Parathyroid adenoma (tissue), 2 donors: ENCODE data around the gene OR6X1.

ENCODE experiments used
- H2AFZ ChIP-seq: fragments of 300-600 bp; sonication (generic); one replicate; pipeline ENCODE4 v1.7.0; 2017; ENCODE audit warnings: antibody characterized with exemption, mild to moderate bottlenecking
- H3K27ac ChIP-seq: fragments of 300-600 bp; sonication (generic); one replicate; pipeline ENCODE4 v1.7.0; 2017
- H3K27me3 ChIP-seq: fragments of 300-600 bp; sonication (generic); one replicate; pipeline ENCODE4 v1.7.0; 2017; ENCODE audit warnings: low read length; ENCODE audit not compliant: control insufficient read depth, insufficient read depth
- H3K36me3 ChIP-seq: fragments of 300-600 bp; sonication (generic); one replicate; pipeline ENCODE4 v1.7.0; 2017; ENCODE audit warnings: low read length; ENCODE audit not compliant: control insufficient read depth, insufficient read depth
- H3K4me1 ChIP-seq: fragments of 300-600 bp; sonication (generic); one replicate; pipeline ENCODE4 v1.7.0; 2017; ENCODE audit warnings: control low read depth
- H3K4me2 ChIP-seq: fragments of 300-600 bp; sonication (generic); one replicate; pipeline ENCODE4 v1.7.0; 2017; ENCODE audit warnings: low read length
- H3K4me3 ChIP-seq: fragments of 300-600 bp; sonication (generic); one replicate; pipeline ENCODE4 v1.7.0; 2017; ENCODE audit warnings: low read depth, low read length
- H3K79me2 ChIP-seq: fragments of 300-600 bp; sonication (generic); one replicate; pipeline ENCODE4 v1.7.0; 2017; ENCODE audit warnings: control low read depth
- H3K9ac ChIP-seq: fragments of 300-600 bp; sonication (generic); one replicate; pipeline ENCODE4 v1.7.0; 2017; ENCODE audit warnings: mild to moderate bottlenecking
- H3K9me3 ChIP-seq: fragments of 300-600 bp; sonication (generic); one replicate; pipeline ENCODE4 v1.7.0; 2017; ENCODE audit warnings: low read length; ENCODE audit not compliant: control insufficient read depth
- TF ChIP-seq, protein P1 (sequence below): fragments of 300-600 bp; sonication (generic); IDR thresholded peaks from one replicate; pipeline ENCODE4 v1.7.0; 2017; ENCODE audit warnings: antibody characterized with exemption, mild to moderate bottlenecking
- donor health status: primary hyperparathyroidism.

OR6X1 gene

GRCh38 chr11:123741159-123742030 is 12.9 kb downstream of the OR6X1 start, which contains the start of gene ZNF202:
TSS of gene ZNF202 (minus strand) at chr11:123741660. CDS start at chr11:123730888, 10,772 bp downstream.
- H3K27ac ChIP-seq, result peak within 1 kb of the TSS; percentile 63

GRCh38 chr11:123740787-123741158 is 13.5 kb downstream of the OR6X1 start:
- no peaks in the 10 kb centered on the region for H3K36me3 ChIP-seq
- no peaks in the 10 kb centered on the region for H3K79me2 ChIP-seq
- peak overlapping the region; percentile 63 for H3K27ac ChIP-seq

More at GRCh38 chr11:123741159-123742030, 12.9 kb downstream of the OR6X1 start, which contains the start of gene ZNF202:
- Histone ChIP-seq H3K4me3 (peak within 1 kb of the TSS; percentile 77), H3K4me1 (peaks cover 4% of the 10 kb centered on the region), H2AFZ (peak within 1 kb of the TSS; percentile 87), H3K27me3 (no peaks in the 10 kb centered on the region), H3K9ac (peak within 1 kb of the TSS; percentile 67), H3K9me3 (no peaks in the 10 kb centered on the region), H3K79me2 (no peaks in the 10 kb centered on the region), H3K4me2 (peak within 1 kb of the TSS; percentile 84), H3K36me3 (no peaks in the 10 kb centered on the region)
- TF ChIP-seq, protein P1, sequence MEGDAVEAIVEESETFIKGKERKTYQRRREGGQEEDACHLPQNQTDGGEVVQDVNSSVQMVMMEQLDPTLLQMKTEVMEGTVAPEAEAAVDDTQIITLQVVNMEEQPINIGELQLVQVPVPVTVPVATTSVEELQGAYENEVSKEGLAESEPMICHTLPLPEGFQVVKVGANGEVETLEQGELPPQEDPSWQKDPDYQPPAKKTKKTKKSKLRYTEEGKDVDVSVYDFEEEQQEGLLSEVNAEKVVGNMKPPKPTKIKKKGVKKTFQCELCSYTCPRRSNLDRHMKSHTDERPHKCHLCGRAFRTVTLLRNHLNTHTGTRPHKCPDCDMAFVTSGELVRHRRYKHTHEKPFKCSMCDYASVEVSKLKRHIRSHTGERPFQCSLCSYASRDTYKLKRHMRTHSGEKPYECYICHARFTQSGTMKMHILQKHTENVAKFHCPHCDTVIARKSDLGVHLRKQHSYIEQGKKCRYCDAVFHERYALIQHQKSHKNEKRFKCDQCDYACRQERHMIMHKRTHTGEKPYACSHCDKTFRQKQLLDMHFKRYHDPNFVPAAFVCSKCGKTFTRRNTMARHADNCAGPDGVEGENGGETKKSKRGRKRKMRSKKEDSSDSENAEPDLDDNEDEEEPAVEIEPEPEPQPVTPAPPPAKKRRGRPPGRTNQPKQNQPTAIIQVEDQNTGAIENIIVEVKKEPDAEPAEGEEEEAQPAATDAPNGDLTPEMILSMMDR, result no peak

GRCh38 chr11:123738374-123738773 is 15.9 kb downstream of the OR6X1 start:
- no peak overlapping the region for H3K27ac ChIP-seq
- H3K4me3 ChIP-seq, result no peak overlapping the region
- no peaks in the 10 kb centered on the region for H3K79me2 ChIP-seq
- H3K9me3 ChIP-seq, result no peaks in the 10 kb centered on the region
- TF ChIP-seq, protein P1, result no peak
- H3K27me3 ChIP-seq, result no peaks in the 10 kb centered on the region
- no peak overlapping the region for H2AFZ ChIP-seq
- peaks cover 4% of the 10 kb centered on the region for H3K4me1 ChIP-seq
- no peak overlapping the region for H3K4me2 ChIP-seq
- H3K36me3 ChIP-seq, result no peaks in the 10 kb centered on the region
- no peak overlapping the region for H3K9ac ChIP-seq

More at GRCh38 chr11:123740787-123741158, 13.5 kb downstream of the OR6X1 start:
- TF ChIP-seq, protein P1, result no peak
- Histone ChIP-seq H3K4me2 (peak overlapping the region; percentile 84), H3K4me1 (peaks cover 4% of the 10 kb centered on the region), H2AFZ (peak overlapping the region; percentile 87), H3K9ac (peak overlapping the region; percentile 67), H3K4me3 (peak overlapping the region; percentile 77), H3K27me3 (no peaks in the 10 kb centered on the region), H3K9me3 (no peaks in the 10 kb centered on the region)

DNA sequence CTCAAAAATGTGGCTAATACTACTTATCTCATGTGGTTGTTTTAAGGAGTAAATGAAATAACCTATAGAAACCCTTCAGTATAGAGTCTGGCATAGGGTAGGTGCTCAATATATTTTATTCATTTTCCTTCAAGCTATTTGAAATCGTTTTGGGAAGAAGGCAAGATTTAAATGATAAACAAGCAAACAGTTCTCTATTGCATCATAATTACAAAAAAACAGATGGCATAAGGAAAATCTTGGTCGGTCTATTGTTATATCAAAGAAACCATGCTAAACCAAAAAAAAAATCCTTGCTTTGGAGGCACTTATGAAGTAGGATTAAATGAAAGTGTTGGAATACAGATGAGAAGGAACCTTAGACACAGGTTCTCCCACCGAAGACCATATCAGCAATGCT is 17.5 kb downstream of the OR6X1 start:
- no peak overlapping the region for H2AFZ ChIP-seq
- no peak overlapping the region for H3K4me3 ChIP-seq
- no peak overlapping the region for H3K27ac ChIP-seq
- no peak overlapping the region for H3K9ac ChIP-seq
- H3K4me1 ChIP-seq, result no peaks in the 10 kb centered on the region
- no peaks in the 10 kb centered on the region for H3K27me3 ChIP-seq
- no peaks in the 10 kb centered on the region for H3K9me3 ChIP-seq
- TF ChIP-seq, protein P1, result no peak
- no peaks in the 10 kb centered on the region for H3K36me3 ChIP-seq
- no peaks in the 10 kb centered on the region for H3K79me2 ChIP-seq
- no peak overlapping the region for H3K4me2 ChIP-seq
